Measurements from ENCODE around the gene VN1R4. TPM values are rescaled to one million over a fixed set of nuclear protein-coding genes. Genes with fewer than 3 reads are reported as not detected.
"Not testable (repeated sequence)": the region's sequence is repeated elsewhere in the genome, so short reads cannot be mapped to it uniquely, and the experiment has no call there.

The VN1R4 gene
- total RNA-seq, 4 donors from 2014 or later, result not detected

DNA sequence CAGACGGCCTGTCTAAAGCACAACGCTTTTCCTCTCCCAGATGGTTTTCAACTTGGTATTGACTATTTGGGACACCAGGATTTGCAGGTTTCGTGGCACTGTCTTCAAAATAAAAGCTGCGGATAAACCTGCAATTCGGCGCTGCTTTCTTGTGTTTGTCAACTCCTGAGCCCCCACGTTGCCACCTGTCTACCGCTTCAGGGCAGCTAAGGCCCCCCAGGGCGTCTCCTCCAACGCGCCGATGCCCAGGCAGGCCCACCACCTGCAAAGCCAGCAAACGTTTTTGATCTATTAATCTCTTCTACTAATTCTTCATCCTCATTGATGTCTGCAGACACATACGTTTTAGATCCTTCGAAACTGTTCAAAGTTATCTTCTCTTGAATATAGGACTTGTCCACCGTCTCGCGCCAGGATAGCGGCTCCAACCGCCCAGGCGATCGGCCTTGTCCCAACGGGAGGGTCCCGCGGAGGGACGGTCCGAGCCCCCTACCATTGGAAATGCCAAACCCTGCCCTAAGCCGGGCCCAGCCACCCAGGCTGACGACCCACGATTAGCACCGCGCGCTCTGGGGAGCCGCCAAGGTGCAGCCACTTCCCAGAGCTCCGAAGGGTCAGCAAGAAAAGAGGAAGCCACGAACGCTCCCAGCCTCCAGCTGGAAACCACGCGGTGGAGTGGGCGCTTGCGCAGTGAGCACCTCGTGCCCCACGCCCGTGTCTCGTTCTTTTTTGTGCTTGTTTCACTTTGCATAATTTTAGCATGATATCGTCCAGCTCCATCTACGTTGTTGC lies 23.4 kb upstream of the VN1R4 start:
- 82 to 83% methylated on average over 20 to 25 of the region's 47 CpGs for WGBS, 2 donors (ENCODE audit: low coverage in 1 of 2)
- ATAC-seq, result no peak

DNA sequence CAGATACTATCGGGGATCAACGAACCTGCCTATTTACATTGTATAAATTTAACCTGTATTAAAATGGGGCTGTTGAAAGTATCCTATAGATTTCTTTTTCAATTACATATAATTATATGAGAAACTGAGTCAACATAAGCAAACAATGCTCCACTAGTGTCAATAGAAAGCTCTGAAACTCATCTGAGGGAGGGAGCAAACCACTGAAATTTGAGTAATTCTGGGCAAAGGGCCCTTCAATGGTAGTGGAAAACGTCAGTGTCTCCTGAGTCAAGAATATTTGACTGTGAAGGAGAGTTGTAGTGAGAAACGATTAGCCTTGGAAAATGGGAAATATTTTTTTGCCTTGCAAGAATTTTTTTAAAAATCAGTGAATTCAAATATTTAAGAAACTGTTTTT lies 17.6 kb upstream of the VN1R4 start:
- Histone ChIP-seq H3K4me3 (no peak overlapping the region), H3K27me3 (peaks cover 11% of the 10 kb centered on the region), H3K9me3 (no peaks in the 10 kb centered on the region), H3K4me1 (no peaks in the 10 kb centered on the region), H3K36me3 (no peaks in the 10 kb centered on the region), H3K27ac (no peak overlapping the region)
- WGBS, 2 donors (ENCODE audit: low coverage in 1 of 2), result 26 to 63% methylated on average over 2 to 4 of the region's 4 CpGs
- ATAC-seq, result no peak
- TF ChIP-seq POLR2AphosphoS5 (IDR thresholded peaks at IDR 0.05), result no peak

More for the DNA sequence above, 23.4 kb upstream of the VN1R4 start:
- H3K36me3 ChIP-seq, result no peaks in the 10 kb centered on the region
- TF ChIP-seq EP300 (IDR thresholded peaks at IDR 0.05) (no peak), POLR2A (IDR thresholded peaks at IDR 0.05) (no peak), POLR2AphosphoS5 (IDR thresholded peaks at IDR 0.05) (no peak)
- TF ChIP-seq, protein P1, sequence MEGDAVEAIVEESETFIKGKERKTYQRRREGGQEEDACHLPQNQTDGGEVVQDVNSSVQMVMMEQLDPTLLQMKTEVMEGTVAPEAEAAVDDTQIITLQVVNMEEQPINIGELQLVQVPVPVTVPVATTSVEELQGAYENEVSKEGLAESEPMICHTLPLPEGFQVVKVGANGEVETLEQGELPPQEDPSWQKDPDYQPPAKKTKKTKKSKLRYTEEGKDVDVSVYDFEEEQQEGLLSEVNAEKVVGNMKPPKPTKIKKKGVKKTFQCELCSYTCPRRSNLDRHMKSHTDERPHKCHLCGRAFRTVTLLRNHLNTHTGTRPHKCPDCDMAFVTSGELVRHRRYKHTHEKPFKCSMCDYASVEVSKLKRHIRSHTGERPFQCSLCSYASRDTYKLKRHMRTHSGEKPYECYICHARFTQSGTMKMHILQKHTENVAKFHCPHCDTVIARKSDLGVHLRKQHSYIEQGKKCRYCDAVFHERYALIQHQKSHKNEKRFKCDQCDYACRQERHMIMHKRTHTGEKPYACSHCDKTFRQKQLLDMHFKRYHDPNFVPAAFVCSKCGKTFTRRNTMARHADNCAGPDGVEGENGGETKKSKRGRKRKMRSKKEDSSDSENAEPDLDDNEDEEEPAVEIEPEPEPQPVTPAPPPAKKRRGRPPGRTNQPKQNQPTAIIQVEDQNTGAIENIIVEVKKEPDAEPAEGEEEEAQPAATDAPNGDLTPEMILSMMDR (IDR thresholded peaks at IDR 0.05), result no peak
- no peak overlapping the region for H3K27ac ChIP-seq
- peaks cover 5% of the 10 kb centered on the region for H3K27me3 ChIP-seq
- H3K4me3 ChIP-seq, result no peak overlapping the region
- H3K9me3 ChIP-seq, result peaks cover 0 to 32% (median 0%) of the 10 kb centered on the region in 3 donors
- no peaks in the 10 kb centered on the region for H3K4me1 ChIP-seq

DNA sequence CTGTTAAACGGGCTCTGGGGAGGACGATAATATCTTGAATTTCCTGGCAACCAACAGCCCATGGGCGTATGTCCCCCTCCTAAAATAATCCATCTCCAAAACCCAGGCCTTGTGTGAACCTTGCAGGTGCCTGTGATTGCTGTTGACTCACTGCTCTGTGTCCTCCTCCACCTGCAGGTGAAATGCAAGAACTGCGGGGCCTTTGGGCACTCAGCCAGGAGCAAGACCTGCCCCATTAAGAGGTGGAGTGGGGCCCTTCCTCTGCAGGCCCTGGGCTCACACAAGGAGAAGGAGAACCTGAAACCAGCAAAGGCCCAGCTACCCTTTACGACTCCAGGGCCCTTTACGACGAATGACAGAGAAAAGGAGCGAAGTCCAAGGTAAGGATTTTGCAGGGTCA lies 14.4 kb upstream of the VN1R4 start:
- not testable (repeated sequence) for H3K4me3 ChIP-seq, ATAC-seq, H3K36me3 ChIP-seq, H3K27ac ChIP-seq, H3K9me3 ChIP-seq, H3K4me1 ChIP-seq
- no CpG with 5 or more reads among the region's 8 CpGs for WGBS, 2 donors (ENCODE audit: low coverage in 1 of 2)
- peaks cover 11% of the 10 kb centered on the region for H3K27me3 ChIP-seq

DNA sequence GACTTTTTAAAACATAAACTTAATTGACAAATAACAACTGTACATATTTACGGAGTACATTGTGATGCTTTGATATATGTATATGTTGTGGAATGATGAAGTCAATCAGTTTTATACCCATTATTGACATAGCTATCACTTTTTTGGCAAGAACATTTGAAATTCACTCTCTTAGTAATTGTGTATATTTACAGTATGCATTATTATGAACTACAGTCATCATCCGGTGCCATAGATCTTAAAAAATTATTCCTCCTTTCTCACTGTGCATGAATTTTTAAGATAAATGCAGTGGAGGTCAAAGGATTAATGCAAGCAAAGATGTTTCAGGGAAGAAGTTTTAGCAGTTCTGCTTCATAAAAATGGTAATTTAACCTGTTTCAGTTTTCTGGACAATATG lies 8.0 kb upstream of the VN1R4 start:
- no peak overlapping the region for H3K27ac ChIP-seq
- H3K9me3 ChIP-seq, result no peaks in the 10 kb centered on the region
- ATAC-seq, result no peak
- H3K4me3 ChIP-seq, result no peak overlapping the region
- no peaks in the 10 kb centered on the region for H3K4me1 ChIP-seq
- 77 to 86% methylated on average over 2 of the region's 2 CpGs for WGBS, 2 donors (ENCODE audit: low coverage in 1 of 2)
- TF ChIP-seq, protein P1 (IDR thresholded peaks at IDR 0.05), result no peak
- no peak for TF ChIP-seq POLR2A (IDR thresholded peaks at IDR 0.05)
- no peak for TF ChIP-seq EP300 (IDR thresholded peaks at IDR 0.05)
- no peak for TF ChIP-seq POLR2AphosphoS5 (IDR thresholded peaks at IDR 0.05)
- H3K27me3 ChIP-seq, result peaks cover 21% of the 10 kb centered on the region
- H3K36me3 ChIP-seq, result no peaks in the 10 kb centered on the region

DNA sequence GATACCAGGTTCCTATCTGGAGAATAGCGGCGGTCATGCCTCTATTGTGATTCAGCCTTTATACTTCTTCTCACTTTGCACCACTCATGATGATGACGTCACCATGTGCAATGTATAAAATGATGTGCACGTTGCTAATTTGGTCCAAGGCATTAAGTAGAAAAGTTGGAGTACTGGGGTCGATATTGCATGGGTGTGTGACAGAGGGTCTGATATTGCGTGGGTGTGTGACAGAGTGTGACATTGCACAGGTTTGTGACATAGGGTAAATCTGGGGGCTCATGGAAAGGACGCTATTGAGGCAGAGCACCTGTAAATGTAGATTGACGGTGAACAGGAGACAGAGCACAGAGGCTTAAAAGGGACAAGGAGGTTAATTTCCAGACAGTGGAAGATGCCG lies 4.5 kb upstream of the VN1R4 start:
- Histone ChIP-seq H3K27me3 (peaks cover 25% of the 10 kb centered on the region), H3K4me3 (no peak overlapping the region), H3K4me1 (no peaks in the 10 kb centered on the region), H3K36me3 (no peaks in the 10 kb centered on the region), H3K9me3 (no peaks in the 10 kb centered on the region), H3K27ac (no peak overlapping the region)
- 81 to 85% methylated on average over 5 to 7 of the region's 9 CpGs for WGBS, 2 donors (ENCODE audit: low coverage in 1 of 2)
- no peak for TF ChIP-seq POLR2AphosphoS5 (IDR thresholded peaks at IDR 0.05)
- TF ChIP-seq, protein P1 (IDR thresholded peaks at IDR 0.05), result no peak
- TF ChIP-seq EP300 (IDR thresholded peaks at IDR 0.05), result no peak
- TF ChIP-seq POLR2A (IDR thresholded peaks at IDR 0.05), result no peak
- ATAC-seq, result no peak

DNA sequence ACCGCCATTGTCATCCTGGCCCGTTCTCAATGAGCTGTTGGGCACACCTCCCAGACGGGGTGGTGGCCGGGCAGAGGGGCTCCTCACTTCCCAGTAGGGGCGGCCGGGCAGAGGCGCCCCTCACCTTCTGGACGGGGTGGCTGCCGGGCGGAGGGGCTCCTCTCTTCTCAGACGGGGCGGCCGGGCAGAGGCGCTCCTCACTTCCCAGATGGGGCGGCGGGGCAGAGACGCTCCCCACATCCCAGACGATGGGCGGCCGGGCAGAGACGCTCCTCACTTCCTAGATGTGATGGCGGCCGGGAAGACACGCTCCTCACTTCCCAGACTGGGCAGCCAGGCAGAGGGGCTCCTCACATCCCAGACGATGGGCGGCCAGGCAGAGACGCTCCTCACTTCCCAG lies 2.3 kb upstream of the VN1R4 start:
- ATAC-seq, H3K4me3 ChIP-seq, H3K27ac ChIP-seq, H3K4me1 ChIP-seq, H3K9me3 ChIP-seq, H3K36me3 ChIP-seq: not testable (repeated sequence)
- peaks cover 27% of the 10 kb centered on the region for H3K27me3 ChIP-seq
- no CpG with 5 or more reads among the region's 27 CpGs for WGBS, 2 donors (ENCODE audit: low coverage in 1 of 2)

DNA sequence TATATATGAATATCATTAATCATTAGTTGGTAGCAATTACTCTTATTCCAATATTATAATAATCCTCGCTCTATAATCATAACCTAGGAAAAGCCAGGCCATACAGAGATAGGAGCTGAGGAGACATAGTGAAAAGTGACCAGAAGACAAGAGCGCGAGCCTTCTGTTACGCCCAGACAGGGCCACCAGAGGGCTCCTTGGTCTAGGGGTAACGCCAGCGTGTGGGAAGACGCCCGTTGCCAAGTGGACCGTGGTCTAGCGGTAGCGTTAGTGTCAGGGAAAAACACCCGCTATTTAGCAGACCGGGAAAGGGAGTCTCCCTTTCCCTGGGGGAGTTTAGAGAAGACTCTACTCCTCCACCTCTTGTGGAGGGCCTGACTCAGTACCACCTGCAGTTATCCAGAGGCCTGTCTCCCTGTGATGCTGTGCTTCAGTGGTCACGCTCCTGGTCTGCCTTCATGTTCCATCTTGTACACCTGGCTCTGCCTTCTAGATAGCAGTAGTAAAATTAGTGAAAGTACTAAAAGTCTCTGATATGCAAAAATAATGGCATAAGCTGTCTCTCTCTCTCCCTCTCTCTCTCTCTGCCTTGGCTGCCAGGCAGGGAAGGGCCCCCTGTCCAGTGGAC lies 9.7 kb downstream of the VN1R4 start, which contains the start of gene VN1R2:
TSS of gene VN1R2 (plus strand) at position 578 of the 628 bp plus-strand sequence. CDS start 84 bp downstream, outside the sequence.
- H3K9me3 ChIP-seq, H3K27me3 ChIP-seq, H3K27ac ChIP-seq, H3K4me3 ChIP-seq, ATAC-seq, H3K36me3 ChIP-seq: not testable (repeated sequence)
- H3K4me1 ChIP-seq, result peaks cover 3 to 21% (median 4%) of the 10 kb centered on the region in 3 donors
- 71 to 73% methylated on average over 9 to 14 of the region's 14 CpGs for WGBS, 2 donors (ENCODE audit: low coverage in 1 of 2)
